A172 (cell line): Measurements from ENCODE around the gene TAOK3. TPM values are rescaled to one million over a fixed set of nuclear protein-coding genes. Genes with fewer than 3 reads are reported as not detected.
"Not testable (repeated sequence)": the region's sequence is repeated elsewhere in the genome, so short reads cannot be mapped to it uniquely, and the experiment has no call there.

Source experiments
- DNase-seq: peaks from one replicate; pipeline ENCODE4 v3.0.0-alpha.2; 2015; ENCODE audit warnings: low spot score
- total RNA-seq: library from RNA; depleted of rRNA; stranded (reverse); fragments of >200 nt; shearing (Covaris generic); gene quantifications from 2 replicates; pipeline ENCODE4 v1.2.3, GENCODE V29; 2014

TAOK3 gene
- total RNA-seq, 1 experiment from 2014 or later: 24.1 TPM

- no peak for DNase-seq
Measured at GRCh38 chr12:118137148-118137678, 235.5 kb downstream of the TAOK3 start.

DNA sequence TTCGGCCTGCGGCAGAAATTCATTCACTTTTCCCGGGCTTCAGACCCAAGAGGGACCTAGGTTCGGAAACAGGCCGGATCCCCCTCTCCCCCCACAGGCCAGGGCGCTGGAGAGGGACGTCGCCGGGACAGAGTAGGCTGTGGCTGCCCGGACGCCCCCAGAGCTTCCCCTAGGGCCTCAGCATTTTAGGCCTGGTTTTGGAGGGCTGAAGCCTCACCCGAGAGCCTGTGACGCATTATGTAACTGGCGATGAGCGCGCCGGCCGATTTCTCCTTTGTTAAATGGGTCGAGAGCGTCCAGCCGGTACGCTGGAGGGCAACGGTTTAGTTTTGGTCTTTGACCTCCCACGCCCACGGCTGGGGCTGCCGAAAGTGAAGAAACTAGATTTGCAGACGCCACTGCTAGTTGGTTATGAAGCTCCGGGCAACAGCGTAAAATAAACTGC is 236.1 kb downstream of the TAOK3 start:
- peak; percentile 25 for DNase-seq

GRCh38 chr12:118135788-118136558 is 236.7 kb downstream of the TAOK3 start, which contains the start of gene PEBP1:
TSS of gene PEBP1 (plus strand) at chr12:118136124. CDS start at chr12:118136210, 86 bp downstream.
- peak; percentile 87 for DNase-seq

DNA sequence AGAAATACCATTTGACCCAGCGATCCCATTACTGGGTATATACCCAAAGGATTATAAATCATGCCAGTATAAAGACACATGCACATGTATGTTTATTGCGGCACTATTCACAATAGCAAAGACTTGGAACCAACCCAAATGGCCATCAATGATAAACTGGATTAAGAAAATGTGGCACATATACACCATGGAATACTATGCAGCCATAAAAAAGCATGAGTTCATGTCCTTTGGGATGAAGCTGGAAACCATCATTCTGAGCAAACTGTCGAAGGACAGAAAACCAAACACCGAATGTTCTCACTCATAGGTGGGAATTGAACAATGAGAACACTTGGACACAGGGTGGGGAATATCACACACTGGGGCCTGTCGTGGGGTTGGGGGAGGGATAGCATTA is 243.3 kb downstream of the TAOK3 start:
- not testable (repeated sequence) for DNase-seq

DNA sequence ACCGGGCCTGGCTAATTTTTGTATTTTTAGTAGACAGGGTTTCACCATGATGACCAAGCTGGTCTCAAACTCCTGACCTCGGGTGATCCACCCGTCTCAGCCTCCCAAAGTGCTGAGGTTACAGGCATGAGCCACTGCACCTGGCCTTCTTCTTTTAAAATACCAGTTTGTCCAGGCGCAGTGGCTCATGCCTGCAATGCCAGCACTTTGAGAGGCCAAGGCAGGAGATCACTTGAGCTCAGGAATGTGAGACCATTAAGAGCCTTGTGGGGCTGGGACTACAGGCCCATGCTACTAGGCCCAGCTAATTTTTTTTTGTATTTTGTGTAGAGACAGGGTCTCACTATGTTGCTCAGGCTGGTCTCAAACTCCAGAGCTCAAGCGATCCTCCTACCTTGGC is 244.8 kb downstream of the TAOK3 start:
- DNase-seq: no peak

- DNase-seq: no peak
Measured at GRCh38 chr12:118126119-118126757, 246.5 kb downstream of the TAOK3 start.

- no peak for DNase-seq
Measured at GRCh38 chr12:118125743-118126118, 247.0 kb downstream of the TAOK3 start.

- DNase-seq: no peak
Measured at GRCh38 chr12:118124333-118124874, 248.3 kb downstream of the TAOK3 start.

GRCh38 chr12:118122264-118122663 is 250.4 kb downstream of the TAOK3 start:
- DNase-seq: no peak

DNA sequence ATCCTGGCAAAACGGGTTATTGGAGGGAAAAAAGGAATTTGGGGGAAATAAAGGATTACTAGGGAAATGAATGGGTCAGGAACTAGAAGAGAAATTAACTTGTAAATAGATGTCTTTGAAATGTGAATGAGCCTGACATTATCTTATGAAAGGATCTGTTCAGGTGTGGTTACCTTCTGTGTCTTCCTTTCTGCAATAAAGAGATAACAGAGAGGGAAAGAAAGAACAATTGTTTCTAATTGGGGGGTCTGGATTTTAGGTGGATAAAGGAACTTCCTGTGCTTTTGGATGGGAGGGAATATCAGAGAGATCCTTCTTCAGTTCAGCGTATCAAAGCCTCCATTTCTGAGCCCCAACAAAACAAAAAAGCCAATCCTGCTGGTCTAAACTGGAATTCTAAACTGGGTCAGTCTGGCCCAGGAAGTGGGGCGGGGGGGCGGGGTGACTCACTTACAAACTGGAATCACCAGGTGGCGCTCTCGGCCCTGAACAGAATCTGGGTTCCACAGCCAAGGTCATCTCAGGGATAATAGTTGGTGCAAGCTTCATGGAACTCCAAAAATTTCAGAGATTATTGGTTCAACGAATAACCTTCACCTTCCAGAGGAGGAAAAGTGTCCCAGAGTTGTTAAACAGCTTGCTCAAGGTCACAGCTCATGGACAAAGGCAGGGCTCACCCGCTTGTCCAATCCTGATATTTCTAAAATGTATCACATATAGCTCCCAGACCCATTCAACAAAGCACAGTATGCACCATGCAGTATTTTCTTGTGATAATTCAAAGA is 251.9 kb downstream of the TAOK3 start:
- peak; percentile 56 for DNase-seq

- DNase-seq: no peak
Measured at GRCh38 chr12:118119449-118119879, 253.2 kb downstream of the TAOK3 start.

- DNase-seq: no peak
Measured at GRCh38 chr12:118109088-118109487, 263.6 kb downstream of the TAOK3 start.

GRCh38 chr12:118107694-118108093 is 265.0 kb downstream of the TAOK3 start:
- DNase-seq: no peak

DNA sequence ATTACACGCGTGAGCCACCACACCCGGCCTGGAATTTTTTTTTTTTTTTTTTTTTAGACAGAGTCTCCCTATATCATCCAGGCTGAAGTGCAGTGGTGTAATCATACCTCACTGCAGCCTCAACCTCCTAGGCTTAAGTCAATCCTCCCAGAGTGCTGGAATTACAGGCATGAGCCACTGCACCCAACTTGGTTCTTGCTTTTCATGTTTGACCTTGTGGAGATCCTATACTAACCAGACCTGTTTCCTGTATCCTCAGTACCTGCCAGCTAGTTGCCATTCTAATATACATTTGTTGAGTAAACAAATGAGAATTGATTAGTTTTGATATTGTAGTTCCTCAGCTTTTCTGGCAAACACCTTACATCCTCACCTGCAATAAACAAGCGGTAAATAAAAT is 265.7 kb downstream of the TAOK3 start:
- DNase-seq: no peak

DNA sequence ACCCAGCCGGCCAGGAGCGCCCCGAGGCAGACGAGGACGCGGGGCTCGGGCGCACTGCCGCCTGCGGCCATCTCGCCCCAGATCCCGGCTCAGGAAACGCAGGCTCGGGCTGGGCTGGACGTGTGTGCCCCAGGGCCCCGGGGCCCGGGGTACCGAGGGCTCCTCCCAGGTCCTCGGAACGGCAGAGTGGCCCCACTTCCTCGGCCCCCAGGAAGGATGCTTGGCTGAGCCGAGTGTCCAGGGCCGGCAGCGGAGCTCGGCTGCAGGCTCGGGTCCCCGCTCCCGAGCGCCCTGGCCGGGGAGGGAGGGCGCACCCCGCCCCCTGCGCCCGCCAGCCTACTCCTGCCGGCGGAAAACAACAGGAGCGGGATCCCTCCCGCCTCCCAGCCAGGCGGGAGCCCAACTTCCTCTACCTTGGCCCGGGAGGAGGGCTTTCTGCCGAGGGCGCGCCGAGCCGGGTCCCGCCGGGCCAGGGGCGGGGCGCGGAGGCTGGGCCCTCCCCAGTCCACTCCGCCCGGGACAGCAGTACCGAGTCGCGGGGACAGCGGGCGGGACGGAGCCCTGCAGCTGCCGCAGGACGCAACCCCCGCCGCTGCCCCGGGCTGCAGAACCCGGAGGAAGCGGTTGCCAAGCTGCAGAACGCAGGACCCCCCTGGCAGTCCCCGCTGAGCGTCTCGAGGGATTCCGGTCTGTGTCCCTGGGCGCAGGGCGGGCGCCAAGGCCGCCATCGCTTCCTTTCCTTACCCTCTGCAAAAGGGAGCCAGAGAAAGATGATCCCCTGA is 268.9 kb downstream of the TAOK3 start, which contains the start of gene VSIG10:
Gene VSIG10, minus strand, starts transcription at position 411 of the 782 bp plus-strand sequence. Its CDS starts 340 bp downstream, at position 71.
- DNase-seq: peak; percentile 65

- no peak for DNase-seq
Measured at GRCh38 chr12:118103201-118103600, 269.5 kb downstream of the TAOK3 start.

DNA sequence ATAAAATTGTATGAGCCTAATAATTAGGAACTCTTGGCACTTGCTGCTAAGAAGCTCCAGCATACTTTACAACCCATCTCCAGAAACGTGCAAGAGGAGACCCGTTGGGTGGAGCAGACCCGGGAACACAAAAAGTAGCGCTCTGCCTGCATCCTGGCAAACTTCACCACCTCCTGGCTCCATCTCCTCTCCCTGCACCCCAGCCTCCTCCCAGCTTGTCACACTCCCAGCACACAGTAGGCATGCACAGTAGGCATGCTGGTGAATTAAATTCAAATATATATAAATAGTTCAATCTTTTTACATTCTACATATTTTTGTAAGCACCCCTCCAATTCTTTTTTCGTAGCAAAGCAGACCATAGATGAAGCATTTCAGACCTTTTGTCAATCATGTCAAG is 270.1 kb downstream of the TAOK3 start:
- no peak for DNase-seq

- peak; percentile 68 for DNase-seq
Measured at GRCh38 chr12:118102070-118102469, 270.6 kb downstream of the TAOK3 start.

- no peak for DNase-seq
Measured at GRCh38 chr12:118101051-118101450, 271.7 kb downstream of the TAOK3 start.
